Neural cell (in vitro differentiated cells): ENCODE results near the gene SIGLEC1.

Experiments
- CTCF ChIP-seq: fragments of 450-650 bp; IDR thresholded peaks from 2 replicates; pipeline ENCODE4 v1.5.1; 2014; ENCODE audit warnings: antibody characterized with exemption, mild to moderate bottlenecking, moderate library complexity; ENCODE audit not compliant: poor library complexity, severe bottlenecking
- EP300 ChIP-seq: fragments of 450-650 bp; conservative IDR thresholded peaks from 2 replicates; pipeline ENCODE4 v1.6.1; 2014; ENCODE audit warnings: antibody characterized with exemption, mild to moderate bottlenecking, moderate library complexity; ENCODE audit not compliant: poor library complexity, severe bottlenecking
- EZH2 ChIP-seq: fragments of 200-600, 300-800 bp; shearing (Covaris generic), sonication (generic); IDR thresholded peaks from 2 replicates; pipeline ENCODE4 v1.6.1; 2014; ENCODE audit warnings: antibody characterized with exemption, low read length, borderline replicate concordance, mild to moderate bottlenecking; ENCODE audit not compliant: insufficient read depth, poor library complexity, severe bottlenecking
- SMC3 ChIP-seq: fragments of 450-650 bp; conservative IDR thresholded peaks from 2 replicates; pipeline ENCODE4 v1.6.1; 2014; ENCODE audit warnings: antibody characterized with exemption, mild to moderate bottlenecking, moderate library complexity; ENCODE audit not compliant: poor library complexity

GRCh38 chr20:3759316-3759823, 47.0 kb upstream of the SIGLEC1 start:
- TF ChIP-seq CTCF (no peak), SMC3 (no peak), EP300 (no peak), EZH2 (no peak)
